GM18519 (cell line): ENCODE results near the gene FAM47E.

Experiments used
- ATAC-seq: cut with Tn5 transposase; IDR thresholded peaks from one replicate; pipeline ENCODE4 v1.9.1; 2021; ENCODE audit warnings: mild to moderate bottlenecking, moderate library complexity; ENCODE audit not compliant: unreplicated experiment, low FRiP score

Gene FAM47E, protein sequence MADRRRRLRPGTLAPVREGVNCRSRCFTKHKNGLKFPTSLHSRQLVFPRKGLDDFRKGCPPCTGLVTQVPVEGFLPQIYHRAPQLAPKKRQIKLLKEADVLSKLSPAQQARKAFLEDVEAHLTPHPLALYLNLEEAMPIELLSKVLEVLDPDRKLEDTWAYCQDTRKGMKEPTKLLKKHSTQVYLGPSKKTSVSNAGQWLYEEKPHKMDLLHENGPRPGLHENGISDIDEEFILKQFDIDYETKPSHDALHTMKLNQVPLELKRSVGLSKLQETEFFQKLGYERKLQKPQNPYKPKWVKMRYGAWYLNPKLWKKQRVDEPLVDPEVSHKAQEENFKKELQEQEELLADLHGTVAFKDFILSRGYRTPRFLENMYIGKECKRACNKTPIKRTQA

DNA sequence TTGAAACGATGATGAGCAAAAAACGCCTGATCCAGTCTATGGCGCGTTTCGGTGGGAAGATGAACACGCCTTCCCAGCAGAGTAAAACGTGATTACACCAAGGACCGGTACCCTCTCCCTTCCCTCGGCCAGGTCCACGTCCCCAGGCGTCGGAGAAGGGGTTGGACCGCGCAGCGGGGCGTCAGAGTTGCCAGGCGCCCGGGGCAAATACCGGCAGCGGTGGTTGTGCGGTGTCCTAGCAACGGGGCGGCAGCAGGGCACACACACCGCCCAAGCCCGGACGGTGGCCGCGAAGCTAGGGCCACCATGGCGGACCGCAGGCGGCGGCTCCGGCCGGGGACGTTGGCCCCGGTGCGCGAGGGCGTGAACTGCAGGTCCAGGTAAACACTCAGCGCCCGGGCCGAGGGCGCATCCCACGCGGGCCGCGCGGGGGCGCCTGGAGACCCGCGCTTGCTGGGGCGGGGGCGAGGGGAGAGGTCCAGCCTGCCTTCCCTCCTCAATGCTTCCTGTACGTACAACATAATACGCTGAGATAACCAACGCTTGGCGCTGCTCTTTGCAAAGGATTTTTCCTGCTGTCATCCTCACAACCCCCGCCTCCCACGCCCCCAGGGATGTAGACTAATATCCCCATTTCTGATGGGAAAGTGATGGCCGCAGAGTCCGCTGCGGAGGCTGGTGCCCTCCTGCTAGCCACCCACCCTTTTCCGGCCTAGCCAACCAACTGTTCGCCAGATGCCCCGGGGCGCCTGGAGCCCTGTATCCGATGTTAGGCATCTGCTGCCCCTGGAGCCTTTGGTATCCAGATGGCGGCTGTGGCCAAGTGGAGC, at the start of gene FAM47E:
TSS of gene FAM47E (plus strand) at position 281 of the 830 bp plus-strand sequence. CDS start at position 307, 26 bp downstream.
- no peak for ATAC-seq

DNA sequence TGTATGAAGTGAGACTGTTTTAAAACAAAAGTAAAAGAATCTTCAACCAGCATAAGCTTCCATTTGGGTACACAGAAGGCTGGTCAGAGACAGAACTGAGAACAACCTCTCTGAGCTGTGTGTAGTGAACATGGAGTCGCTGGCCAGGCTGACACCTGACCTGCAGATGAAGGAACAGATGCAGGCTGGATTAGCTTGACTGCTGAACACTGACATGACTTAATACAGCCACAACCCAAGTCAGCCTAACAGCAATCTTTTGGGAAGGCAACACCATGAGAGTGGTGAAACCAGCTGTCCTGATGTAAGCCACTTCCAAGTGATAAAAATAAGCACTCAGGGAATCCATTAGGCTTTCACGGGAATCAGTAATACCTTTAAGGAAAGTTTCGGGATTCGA, 48.0 kb upstream of the FAM47E start:
- ATAC-seq, result no peak

DNA sequence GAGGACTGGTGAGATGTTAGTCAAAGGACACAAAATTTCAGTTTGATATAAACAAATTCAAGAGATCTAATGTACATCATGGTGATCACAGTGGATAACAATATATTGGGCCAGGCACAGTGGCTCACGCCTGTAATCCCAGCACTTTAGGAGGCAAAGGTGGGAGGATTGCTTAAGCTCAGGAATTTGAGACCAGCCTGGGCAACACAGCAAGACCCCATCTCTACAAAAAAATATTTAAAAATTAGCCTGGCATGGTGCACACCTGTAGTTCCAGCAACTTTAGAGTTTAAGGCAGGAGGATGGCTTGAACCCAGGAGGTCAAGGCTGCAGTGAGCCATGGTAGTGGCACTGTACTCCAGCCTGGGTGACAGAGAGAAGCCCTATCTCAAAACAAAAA, 46.6 kb upstream of the FAM47E start:
- no peak for ATAC-seq

DNA sequence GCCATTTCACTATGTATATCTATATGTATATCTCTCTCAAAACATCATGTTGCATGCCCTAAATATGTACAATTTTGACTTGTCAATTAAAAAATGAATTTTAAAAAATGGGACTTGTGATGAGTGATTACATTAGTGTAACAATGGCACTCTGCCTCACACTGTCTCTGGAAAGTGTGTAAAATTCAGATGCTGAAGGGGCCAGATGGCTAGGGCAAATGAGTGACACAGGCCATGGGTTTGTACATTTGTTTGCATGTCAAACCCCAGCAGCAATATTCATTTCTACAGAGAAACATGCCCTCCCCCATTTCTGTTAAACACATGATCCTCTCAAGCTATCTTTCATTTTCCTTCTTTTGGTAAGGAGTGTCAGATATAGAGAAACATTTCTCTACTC, 46.0 kb upstream of the FAM47E start:
- ATAC-seq, result no peak

- no peak for ATAC-seq
Measured at GRCh38 chr4:76206222-76206942, 45.1 kb upstream of the FAM47E start.

DNA sequence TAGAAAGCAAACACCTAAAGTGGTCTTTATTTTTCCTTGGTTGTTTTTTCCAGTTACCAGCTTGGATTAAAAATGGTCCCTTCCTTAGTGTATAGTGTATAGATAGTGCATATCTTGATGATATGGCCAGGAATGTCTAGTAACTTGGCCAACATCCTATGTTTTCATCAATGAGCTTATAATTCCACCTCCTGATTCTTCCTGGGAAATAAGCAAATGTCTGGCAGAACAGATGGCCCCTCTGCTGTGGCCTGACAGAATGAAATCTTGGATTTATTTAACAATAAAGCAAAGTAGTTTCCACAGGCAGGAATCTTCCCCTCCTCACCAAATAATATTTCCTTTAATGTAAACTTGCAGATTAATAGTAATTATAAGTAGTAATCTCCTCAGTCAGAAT, 44.0 kb upstream of the FAM47E start:
- no peak for ATAC-seq

GRCh38 chr4:76208005-76208765, 43.3 kb upstream of the FAM47E start:
- no peak for ATAC-seq

DNA sequence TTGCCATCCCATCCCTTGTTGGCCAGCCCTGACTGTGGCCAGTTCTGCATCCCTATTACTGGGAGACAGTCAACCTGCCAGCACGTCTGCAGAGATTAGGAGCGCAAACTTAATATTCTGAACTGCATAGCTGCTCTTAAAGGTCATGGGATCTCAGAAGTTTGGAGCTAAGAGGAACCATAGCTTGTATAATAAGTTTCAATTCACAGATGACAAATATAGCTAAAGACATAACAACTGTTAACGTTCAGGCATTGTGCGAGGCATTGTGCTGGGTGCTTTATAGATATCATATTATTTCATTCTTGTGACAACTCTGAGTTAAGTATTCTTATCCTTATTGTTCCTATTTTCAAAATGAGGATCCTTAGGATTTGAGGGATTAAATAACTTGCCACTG, 41.6 kb upstream of the FAM47E start:
- no peak for ATAC-seq

DNA sequence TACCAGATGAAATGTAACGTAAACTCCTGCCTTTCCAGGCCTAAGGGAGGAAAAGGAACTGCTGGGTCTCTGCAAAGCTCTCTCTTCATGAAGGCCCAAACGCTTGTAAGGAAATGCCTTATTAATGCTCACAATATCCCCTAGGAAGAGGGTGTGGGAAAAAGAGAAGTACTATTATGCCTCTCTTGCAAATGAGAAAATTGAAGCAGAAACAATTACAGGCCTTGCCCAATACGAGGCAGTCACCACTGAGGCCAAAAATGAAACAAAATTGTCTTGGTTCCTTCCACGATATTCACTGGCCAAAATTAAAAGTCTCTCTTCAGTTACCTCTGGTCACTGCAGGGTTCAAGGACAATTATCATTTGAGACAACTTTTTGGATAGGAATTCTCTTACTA, 41.1 kb upstream of the FAM47E start:
- no peak for ATAC-seq

DNA sequence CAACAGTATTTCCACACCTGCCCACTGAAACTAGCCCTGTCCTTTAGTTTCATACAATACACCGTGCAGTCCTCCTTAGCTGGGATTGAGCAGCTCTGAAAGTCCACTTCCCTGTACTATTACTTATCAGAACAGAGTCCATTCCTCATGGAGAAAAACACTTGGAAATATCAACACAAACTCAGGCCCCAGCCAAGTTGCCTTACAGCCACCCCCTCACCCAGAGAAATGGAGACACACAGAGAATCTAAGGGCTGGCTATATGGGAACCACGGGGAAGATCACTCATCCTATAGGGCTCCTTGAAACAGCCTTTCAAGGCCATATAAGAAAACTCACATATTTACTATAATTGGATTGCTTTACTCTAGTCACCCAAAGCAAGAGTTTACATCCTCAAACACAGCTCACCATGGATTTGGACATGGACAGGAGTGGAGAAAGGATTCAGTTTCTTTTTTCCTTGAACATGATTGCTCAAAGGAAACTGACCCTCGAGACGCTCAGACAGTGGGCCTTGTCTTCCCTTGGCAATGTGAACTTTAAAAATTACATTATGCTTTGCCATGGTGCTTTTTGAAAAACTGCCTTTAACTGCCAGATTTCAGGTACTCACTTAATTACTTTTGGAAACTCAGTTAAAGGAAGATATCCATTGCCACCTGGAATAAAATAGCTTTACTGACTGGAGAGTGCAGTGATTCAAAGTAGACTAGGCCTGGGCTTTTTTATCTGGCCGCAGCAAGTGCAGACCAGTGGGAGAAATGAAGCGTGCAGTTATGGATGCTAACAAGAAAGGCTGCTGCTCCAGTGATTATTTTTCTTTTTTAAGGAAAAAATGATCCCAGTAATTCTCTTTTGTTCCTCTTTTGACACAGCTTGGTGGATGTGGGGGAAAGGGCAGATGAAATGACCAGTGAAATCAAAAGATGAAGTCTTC, 39.5 kb upstream of the FAM47E start:
- ATAC-seq, result no peak

DNA sequence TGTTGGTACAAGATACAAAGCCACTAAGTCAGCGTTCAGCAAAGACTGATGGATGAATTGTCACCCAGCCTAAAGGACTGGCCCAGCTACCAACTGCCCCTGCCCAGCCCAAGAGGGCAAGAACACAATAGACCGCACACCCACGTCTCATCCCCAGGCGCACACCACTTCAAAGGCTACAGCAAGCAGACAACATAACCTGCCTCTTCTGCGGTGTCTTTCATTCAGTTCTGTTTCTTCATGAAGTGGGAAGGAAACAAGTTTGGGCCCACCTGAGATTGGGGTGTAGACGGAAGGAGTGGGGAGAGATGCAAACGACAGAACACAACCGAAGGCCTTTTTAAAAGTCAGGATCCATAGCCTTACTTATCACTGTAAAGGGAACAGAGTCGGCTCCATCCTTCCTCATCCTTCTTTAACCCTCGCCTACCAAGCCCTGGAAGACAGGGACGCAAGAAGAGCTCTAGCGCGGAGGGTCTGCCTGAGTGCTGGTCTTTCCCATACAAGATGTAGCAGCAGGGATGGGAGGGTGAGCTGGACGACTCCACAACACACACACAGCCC, 38.6 kb upstream of the FAM47E start:
- ATAC-seq, result no peak

DNA sequence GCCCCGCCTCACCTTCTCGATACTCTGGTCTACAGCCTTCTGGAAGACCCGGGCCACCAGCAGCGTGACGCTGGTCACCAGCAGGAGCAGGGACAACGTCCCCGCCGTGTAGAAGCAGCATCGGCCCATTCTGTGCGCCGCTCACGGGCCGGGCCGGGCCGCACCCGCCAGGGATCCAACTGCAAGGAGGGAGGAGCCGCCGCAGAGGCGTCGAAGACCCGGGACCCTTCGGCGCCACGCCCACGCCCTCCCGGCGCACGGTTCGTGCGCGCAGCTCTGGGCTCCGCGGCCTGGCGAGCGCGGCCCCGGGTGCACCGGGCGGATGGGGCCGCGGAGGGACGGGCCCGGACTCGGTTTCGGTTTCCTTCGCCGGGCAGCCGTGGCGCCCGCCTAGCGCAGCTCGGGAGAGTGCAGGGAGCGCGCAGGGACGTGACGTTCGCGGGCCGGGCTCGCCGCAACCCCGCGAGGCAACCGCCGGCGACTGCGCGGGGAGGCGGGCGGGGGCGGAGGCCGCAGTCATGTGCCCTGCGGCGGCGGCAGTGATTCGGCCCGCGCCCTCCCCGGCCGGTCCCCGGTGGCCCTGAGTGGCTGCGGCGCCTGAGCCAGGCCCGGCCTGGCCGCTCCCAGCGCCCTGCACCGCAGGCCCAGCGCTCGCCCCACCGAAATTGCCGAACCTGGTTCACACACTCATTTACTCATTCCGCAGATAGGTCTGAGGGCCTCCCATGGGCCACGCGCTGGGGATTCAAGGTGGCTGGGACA, 37.9 kb upstream of the FAM47E start, which contains the start of gene SCARB2:
TSS of gene SCARB2 (minus strand) at position 410 of the 762 bp plus-strand sequence. CDS start at position 129, 281 bp downstream.
- peak; percentile 47 for ATAC-seq

DNA sequence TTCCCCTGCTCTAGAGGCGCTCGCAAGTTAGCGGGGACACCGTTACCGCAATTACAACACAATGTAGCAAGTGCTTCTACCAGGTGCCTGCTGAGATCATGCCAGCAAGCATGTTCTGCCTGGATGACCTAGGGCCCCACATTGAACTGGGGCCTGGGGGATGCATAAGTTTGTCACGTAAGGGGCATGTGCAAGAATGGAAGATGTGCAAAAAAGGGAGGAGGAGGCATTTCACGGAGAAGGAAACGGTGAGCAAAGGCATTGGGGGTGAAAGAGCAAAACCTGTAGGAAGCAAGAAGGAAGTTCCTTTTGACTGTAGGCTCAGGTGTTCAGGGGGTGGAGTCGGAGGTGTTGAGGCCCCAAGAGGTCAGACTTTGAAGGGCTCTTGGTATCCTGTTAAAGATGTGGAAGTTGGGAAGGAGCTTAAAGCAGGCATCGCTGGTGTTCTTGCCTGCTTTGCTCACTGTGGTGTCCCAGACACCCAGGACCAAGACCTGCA, 37.3 kb upstream of the FAM47E start:
- ATAC-seq, result no peak

GRCh38 chr4:76215077-76215476, 36.4 kb upstream of the FAM47E start:
- no peak for ATAC-seq

GRCh38 chr4:76216524-76216923, 35.0 kb upstream of the FAM47E start:
- ATAC-seq, result no peak

DNA sequence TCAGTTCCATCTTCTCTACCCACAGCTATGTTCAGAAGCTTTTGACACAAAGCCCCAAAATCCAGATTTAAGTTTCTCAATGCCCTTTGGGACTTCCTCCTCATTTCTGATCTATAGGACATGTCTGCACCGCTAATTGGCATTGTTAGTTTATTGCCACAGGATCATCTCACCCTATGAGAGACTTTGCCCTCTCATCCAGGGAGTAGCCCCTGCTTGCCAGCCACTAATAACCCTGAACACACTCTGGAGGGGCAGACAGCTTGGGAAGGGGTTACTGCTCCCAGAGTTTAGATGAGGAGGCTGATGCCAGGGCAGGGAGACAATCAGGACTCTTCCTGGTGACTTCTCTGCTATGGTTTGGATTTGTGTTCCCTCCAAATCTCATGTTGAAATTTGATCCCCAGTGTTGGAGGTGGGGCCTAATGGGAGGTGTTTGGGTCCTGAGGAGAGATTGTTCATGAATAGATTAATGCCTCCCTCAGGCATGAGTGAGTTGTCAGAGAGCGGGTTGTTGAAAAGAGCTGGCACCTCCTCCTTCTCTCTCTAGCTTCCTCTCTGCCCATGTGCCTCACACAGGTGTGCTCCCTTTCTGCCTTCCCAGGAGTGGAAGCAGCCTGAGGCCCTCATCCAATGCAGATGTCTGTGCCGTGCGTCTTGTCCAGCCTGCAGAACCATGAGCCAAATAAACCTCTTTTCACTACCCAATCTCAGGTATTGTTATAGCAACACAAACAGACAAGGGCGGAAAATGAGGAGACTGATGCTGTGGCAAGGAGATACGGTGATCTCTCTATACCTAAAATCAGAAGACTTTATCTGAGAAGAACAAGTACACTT, 34.3 kb upstream of the FAM47E start:
- no peak for ATAC-seq
